ENCODE data around the gene UIMC1.
A peak's percentile ranks its signal among the peaks of the same experiment; 100 is the strongest.

The UIMC1 gene

GRCh38 chr5:176870110-176870591, 136.4 kb downstream of the UIMC1 start:
- Histone ChIP-seq H3K4me3 (ENCODE audit: low read length) (no peak overlapping the region), H3K36me3 (ENCODE audit: control insufficient read depth, low read length) (no peaks in the 10 kb centered on the region), H3K9me2 (replicated peaks; ENCODE audit: control insufficient read depth, low read length) (no peaks in the 10 kb centered on the region), H3K79me2 (ENCODE audit: control insufficient read depth, low read length) (no peaks in the 10 kb centered on the region), H3K4me2 (ENCODE audit: low read length) (no peak overlapping the region), H3K27me3 (ENCODE audit: control insufficient read depth, low read length) (peaks cover 7% of the 10 kb centered on the region), H3K9me3 (ENCODE audit: control insufficient read depth, insufficient read depth, low read length) (no peaks in the 10 kb centered on the region), H3K4me1 (ENCODE audit: control insufficient read depth, low read length) (no peaks in the 10 kb centered on the region), H3K27ac (ENCODE audit: low read depth, low read length) (no peak overlapping the region), H4K20me1 (ENCODE audit: control insufficient read depth, insufficient read depth, low read depth, low read length) (no peaks in the 10 kb centered on the region), H3F3A (ENCODE audit: control insufficient read depth, insufficient read depth) (no peaks in the 10 kb centered on the region)
- no peak for TF ChIP-seq EZH2phosphoT487 (IDR thresholded peaks at IDR 0.05; ENCODE audit: borderline replicate concordance, low read length)
- TF ChIP-seq CTCF (IDR thresholded peaks at IDR 0.05; ENCODE audit: low read depth, low read length, poor library complexity, severe bottlenecking): peak; percentile 51

GRCh38 chr5:176869501-176870109, 137.0 kb downstream of the UIMC1 start:
- H3K79me2 ChIP-seq (ENCODE audit: control insufficient read depth, low read length): no peaks in the 10 kb centered on the region
- no peaks in the 10 kb centered on the region for H3K4me1 ChIP-seq (ENCODE audit: control insufficient read depth, low read length)
- no peak for TF ChIP-seq EZH2phosphoT487 (IDR thresholded peaks at IDR 0.05; ENCODE audit: borderline replicate concordance, low read length)
- TF ChIP-seq CTCF (IDR thresholded peaks at IDR 0.05; ENCODE audit: low read depth, low read length, poor library complexity, severe bottlenecking): no peak
- no peak overlapping the region for H3K4me2 ChIP-seq (ENCODE audit: low read length)
- H3K27ac ChIP-seq (ENCODE audit: low read depth, low read length): no peak overlapping the region
- H3F3A ChIP-seq (ENCODE audit: control insufficient read depth, insufficient read depth): no peaks in the 10 kb centered on the region
- no peaks in the 10 kb centered on the region for H3K36me3 ChIP-seq (ENCODE audit: control insufficient read depth, low read length)
- H3K27me3 ChIP-seq (ENCODE audit: control insufficient read depth, low read length): peaks cover 7% of the 10 kb centered on the region
- H3K9me3 ChIP-seq (ENCODE audit: control insufficient read depth, insufficient read depth, low read length): no peaks in the 10 kb centered on the region
- no peak overlapping the region for H3K4me3 ChIP-seq (ENCODE audit: low read length)
- H3K9me2 ChIP-seq (replicated peaks; ENCODE audit: control insufficient read depth, low read length): no peaks in the 10 kb centered on the region
- H4K20me1 ChIP-seq (ENCODE audit: control insufficient read depth, insufficient read depth, low read depth, low read length): no peaks in the 10 kb centered on the region

GRCh38 chr5:176868731-176869130, 137.8 kb downstream of the UIMC1 start:
- H3K27me3 ChIP-seq (ENCODE audit: control insufficient read depth, low read length): peaks cover 3% of the 10 kb centered on the region
- H3K4me3 ChIP-seq (ENCODE audit: low read length): no peak overlapping the region
- H3K4me1 ChIP-seq (ENCODE audit: control insufficient read depth, low read length): no peaks in the 10 kb centered on the region

More at GRCh38 chr5:176868731-176869130, 137.8 kb downstream of the UIMC1 start:
- Histone ChIP-seq H3K36me3 (ENCODE audit: control insufficient read depth, low read length) (no peaks in the 10 kb centered on the region), H3K27ac (ENCODE audit: low read depth, low read length) (no peak overlapping the region), H4K20me1 (ENCODE audit: control insufficient read depth, insufficient read depth, low read depth, low read length) (no peaks in the 10 kb centered on the region), H3K9me2 (replicated peaks; ENCODE audit: control insufficient read depth, low read length) (no peaks in the 10 kb centered on the region), H3K4me2 (ENCODE audit: low read length) (no peak overlapping the region), H3F3A (ENCODE audit: control insufficient read depth, insufficient read depth) (no peaks in the 10 kb centered on the region), H3K9me3 (ENCODE audit: control insufficient read depth, insufficient read depth, low read length) (no peaks in the 10 kb centered on the region), H3K79me2 (ENCODE audit: control insufficient read depth, low read length) (no peaks in the 10 kb centered on the region)
- TF ChIP-seq CTCF (IDR thresholded peaks at IDR 0.05; ENCODE audit: low read depth, low read length, poor library complexity, severe bottlenecking): no peak
- no peak for TF ChIP-seq EZH2phosphoT487 (IDR thresholded peaks at IDR 0.05; ENCODE audit: borderline replicate concordance, low read length)
